Stimulated activated CD8-positive, alpha-beta memory T cell treated with anti-CD3 and anti-CD28 coated beads, Interleukin-2, amount 100 ng/mL, for 48 hours (primary cell): Measurements from ENCODE around the gene CRYBG1.
A peak's percentile ranks its signal among the peaks of the same experiment; 100 is the strongest.

Source experiments
- DNase-seq, 2 donors: peaks; one replicate each; pipeline ENCODE4 v3.0.0-alpha.2; 2020; ENCODE audit warnings: low read depth in 2 of 2

The CRYBG1 gene

GRCh38 chr6:106525107-106525881 lies 164.8 kb downstream of the CRYBG1 start:
- DNase-seq: no peak

GRCh38 chr6:106525882-106526275 lies 165.4 kb downstream of the CRYBG1 start:
- DNase-seq: no peak

- no peak for DNase-seq
Observed at GRCh38 chr6:106527117-106527516, 166.6 kb downstream of the CRYBG1 start.

- DNase-seq: no peak
Observed at GRCh38 chr6:106527979-106528378, 167.5 kb downstream of the CRYBG1 start.

GRCh38 chr6:106528521-106528920 lies 168.0 kb downstream of the CRYBG1 start:
- DNase-seq: no peak

GRCh38 chr6:106529438-106529837 lies 168.9 kb downstream of the CRYBG1 start:
- no peak for DNase-seq

GRCh38 chr6:106530026-106530425 lies 169.5 kb downstream of the CRYBG1 start:
- DNase-seq: no peak

GRCh38 chr6:106530502-106530901 lies 170.0 kb downstream of the CRYBG1 start:
- no peak for DNase-seq

GRCh38 chr6:106533054-106533453 lies 172.5 kb downstream of the CRYBG1 start:
- no peak for DNase-seq

GRCh38 chr6:106534004-106534403 lies 173.5 kb downstream of the CRYBG1 start:
- no peak for DNase-seq

- peak in 1 of 2 donors; percentile 39 for DNase-seq
Observed at GRCh38 chr6:106534564-106534982, 174.1 kb downstream of the CRYBG1 start.

- DNase-seq: no peak
Observed at GRCh38 chr6:106535012-106535411, 174.5 kb downstream of the CRYBG1 start.

GRCh38 chr6:106536357-106536756 lies 175.8 kb downstream of the CRYBG1 start:
- no peak for DNase-seq

GRCh38 chr6:106536851-106537250 lies 176.3 kb downstream of the CRYBG1 start:
- DNase-seq: no peak

- no peak for DNase-seq
Observed at GRCh38 chr6:106537662-106538061, 177.1 kb downstream of the CRYBG1 start.

GRCh38 chr6:106538145-106538544 lies 177.6 kb downstream of the CRYBG1 start:
- no peak for DNase-seq

GRCh38 chr6:106539936-106540335 lies 179.4 kb downstream of the CRYBG1 start:
- no peak for DNase-seq

- DNase-seq: no peak
Observed at GRCh38 chr6:106540432-106540831, 179.9 kb downstream of the CRYBG1 start.

- DNase-seq: no peak
Observed at GRCh38 chr6:106540907-106541306, 180.4 kb downstream of the CRYBG1 start.

- no peak for DNase-seq
Observed at GRCh38 chr6:106546261-106546690, 185.8 kb downstream of the CRYBG1 start.

GRCh38 chr6:106546691-106547414 lies 186.3 kb downstream of the CRYBG1 start:
- no peak for DNase-seq

GRCh38 chr6:106547601-106548453 lies 187.3 kb downstream of the CRYBG1 start:
- DNase-seq: no peak
